HG03575 (cell line): Measurements from ENCODE around the gene GRM5.

Source experiments
- ATAC-seq: cut with Tn5 transposase; IDR thresholded peaks from one replicate; pipeline ENCODE4 v1.9.1; 2021; ENCODE audit not compliant: unreplicated experiment, insufficient number of reproducible peaks, low FRiP score; ENCODE audit errors: extremely low read depth

The GRM5 gene

DNA sequence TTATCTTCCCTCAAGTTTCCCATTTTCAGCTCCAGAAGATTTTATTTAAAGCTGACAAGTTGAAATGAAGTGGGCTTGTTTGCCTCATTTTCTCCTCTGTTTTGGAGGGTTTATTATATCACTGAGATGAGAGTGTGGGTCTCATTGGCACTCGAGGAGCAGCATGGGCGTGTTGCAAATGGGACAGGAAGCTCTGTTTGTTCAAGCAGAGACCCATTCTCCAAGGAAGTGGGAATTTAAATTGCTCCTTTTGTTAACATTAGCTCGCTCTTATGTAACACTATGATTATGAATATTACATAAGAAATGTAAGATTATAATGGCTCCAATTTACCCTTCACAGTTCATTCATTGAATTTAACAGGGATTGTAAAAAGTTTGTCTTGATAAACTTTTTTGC, 410.6 kb downstream of the GRM5 start:
- ATAC-seq, result no peak

DNA sequence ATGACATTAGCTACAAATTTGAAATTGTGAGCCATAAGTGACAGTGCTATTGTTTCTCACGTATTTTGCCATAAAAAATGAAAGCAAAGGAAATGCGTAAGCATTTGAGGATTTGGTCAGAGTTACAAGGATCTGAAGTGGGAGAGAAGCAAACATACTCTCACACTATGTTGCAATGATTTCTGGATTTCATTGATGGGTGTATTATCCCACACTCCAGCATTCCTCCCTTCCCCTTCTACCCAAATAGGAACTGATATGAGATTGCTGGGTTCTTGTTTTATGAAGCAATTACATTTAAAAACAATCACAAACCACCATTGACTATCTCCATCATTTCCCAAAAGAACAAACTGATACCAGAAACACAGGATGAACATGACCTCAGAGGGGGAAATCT, 414.2 kb downstream of the GRM5 start:
- ATAC-seq, result no peak

DNA sequence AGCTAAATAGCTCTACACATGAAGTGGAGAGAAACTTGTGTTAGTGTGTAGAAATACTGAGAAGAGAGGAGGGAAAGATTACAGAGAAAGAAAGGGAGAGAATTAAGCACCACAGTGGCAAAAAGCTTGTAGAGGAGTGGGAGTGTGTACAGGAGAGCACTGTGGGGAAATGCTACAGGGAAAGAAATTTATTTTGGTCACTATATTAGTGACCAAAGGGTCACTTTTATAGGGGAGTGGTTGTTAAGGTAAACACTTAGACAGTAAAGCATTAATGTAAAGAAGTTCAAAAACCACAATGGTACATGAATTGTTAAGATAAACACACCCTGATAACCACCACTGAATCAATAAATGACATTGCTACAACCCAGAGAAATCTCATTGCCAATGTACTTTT, 421.1 kb downstream of the GRM5 start:
- ATAC-seq, result no peak

DNA sequence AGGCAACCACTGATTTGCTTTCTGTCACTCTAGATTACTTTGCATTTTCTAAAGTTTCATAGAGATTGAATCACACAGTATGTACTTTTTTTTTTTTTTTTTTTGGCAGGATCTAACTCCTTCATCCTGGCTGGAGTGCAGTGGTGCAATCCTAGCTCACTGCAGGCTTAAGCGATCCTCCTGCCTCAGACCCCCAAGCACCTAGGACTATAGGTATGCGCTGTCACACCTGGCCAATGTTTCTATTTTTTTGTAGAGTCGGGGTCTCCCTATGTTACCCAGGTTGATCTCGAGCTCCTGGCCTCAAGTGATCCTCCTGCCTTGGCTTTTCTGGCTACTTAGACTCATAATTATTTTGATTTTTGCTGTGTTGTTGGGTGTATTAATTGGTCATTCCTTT, 433.6 kb downstream of the GRM5 start:
- ATAC-seq, result no peak

DNA sequence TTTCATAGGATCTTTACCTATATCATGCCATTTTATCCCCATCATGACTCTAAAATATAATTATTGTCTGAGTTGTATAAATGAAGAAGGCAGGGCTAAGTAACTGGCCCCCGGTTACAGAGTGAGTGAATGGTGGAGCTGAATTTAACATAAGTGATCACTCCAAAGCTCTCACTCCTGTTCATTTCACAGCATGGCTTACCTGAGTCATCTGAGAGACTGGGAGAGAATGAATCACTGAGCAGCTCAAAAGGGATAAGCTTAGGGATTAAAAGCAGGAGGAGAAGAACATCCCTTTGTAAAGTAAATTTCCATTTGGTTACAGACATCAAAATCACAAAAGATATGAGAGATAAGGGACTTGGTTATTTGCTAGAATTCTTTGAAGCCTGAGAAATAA, 434.3 kb downstream of the GRM5 start:
- no peak for ATAC-seq

DNA sequence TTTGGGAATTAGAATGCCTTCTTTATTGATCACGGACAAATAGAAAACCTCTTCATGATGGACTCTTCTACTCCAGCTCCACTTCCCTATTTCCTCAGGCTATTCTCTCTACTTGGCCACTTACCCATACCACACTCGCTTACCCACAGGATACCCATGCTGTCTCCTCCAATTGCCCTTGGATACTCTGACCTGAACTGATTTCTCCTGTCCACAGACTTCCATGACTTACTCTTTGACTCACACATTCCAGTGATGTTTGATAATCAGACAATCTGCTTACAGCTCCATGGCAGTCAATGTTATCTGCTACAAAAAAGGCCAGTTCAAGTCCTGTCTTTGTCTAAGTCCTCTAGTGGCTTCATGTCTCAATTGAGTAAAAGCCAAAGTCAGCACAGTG, 436.3 kb downstream of the GRM5 start:
- no peak for ATAC-seq

DNA sequence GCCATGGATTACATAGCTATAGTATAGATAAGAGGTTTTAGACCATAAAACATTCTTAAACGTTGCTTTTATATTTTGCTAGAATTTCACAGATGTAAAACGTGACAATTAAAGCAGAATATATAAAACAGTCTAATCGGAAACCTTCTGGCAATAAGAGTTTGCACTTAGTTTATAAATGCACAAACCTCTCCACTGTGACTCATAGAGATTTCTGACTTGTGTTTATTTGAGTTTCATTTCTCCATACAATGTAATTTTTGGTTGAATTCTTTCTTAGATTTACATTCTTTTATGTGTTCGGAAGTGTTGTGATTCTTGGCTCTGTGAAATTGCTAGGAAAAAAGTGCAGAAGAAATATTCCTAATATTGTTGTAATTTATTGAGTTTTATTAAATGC, 439.6 kb downstream of the GRM5 start:
- no peak for ATAC-seq

DNA sequence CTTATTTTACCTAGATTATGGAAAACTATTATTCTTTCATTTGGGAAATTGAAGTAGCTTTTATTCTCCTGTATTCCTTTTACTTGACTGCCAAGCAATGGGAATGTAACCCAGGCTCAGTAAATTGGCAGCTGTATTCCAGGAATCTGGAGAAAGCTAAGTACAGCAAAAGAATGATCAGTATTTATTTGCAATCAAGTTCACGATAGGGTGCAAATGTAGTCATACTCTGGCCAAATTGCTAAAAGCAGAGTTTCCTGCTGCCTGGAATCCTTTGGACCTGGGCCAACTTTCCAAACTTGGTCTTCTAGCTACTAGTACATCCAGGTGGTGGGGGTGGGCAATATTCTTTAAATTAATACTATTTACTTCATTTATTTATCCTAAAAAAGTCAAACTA, 442.3 kb downstream of the GRM5 start:
- no peak for ATAC-seq

DNA sequence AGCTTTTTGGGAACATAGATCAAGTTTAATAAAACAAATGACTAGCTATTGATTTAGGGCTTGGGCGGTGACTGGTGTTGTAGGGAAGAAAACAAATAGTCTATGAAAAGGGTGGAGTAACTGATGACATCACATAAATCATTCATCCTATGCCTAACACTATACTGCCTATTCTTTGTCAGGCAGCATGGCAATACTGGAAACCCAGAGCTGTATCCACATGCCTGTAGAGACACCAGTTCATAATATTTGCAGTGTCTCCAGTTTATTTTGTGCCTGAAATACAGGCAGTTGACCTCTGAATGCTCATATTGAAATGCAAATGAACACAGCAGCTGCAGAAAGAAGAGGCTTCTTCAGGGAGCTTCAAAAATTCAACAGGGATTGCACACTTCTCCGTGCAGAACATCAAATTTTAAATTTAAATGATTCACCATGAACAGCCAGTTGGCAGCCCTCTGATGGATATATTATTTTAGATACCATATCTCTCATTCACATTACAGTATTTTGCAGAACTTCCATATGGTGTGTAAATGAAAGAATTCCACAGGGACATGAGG, 445.1 kb downstream of the GRM5 start:
- ATAC-seq, result no peak

DNA sequence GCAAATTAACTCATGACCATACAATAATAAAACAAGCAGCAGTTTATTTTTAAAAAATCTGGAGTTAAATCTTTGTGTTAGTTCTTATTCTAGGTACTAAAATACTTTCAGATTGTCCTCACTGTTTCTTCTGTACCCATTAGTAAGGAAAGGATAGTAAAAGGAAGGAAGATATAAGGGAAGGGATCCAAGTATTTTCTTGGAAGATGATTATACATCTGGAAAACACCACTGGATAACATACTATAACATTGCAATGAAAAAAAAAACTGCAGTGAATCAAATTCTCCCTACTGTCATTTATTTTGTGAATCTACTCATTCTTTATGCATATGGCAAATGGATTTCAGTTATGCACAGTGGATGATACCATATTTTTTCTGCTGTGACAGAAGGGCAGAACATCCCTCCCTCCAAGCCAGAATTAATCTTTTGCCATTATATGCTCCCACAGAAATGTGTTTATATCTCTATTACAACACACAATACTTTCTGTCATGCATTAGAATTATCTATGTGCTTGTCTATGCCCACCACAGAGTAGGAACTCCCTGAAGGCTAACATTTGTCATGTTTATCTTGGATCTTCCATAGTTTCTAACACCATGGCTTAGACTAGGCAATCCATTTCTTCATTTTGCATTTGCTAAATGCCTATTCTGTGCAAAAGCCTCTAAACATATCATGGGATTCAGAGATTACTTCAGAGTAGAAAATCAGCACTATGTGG, 446.0 kb downstream of the GRM5 start:
- no peak for ATAC-seq

DNA sequence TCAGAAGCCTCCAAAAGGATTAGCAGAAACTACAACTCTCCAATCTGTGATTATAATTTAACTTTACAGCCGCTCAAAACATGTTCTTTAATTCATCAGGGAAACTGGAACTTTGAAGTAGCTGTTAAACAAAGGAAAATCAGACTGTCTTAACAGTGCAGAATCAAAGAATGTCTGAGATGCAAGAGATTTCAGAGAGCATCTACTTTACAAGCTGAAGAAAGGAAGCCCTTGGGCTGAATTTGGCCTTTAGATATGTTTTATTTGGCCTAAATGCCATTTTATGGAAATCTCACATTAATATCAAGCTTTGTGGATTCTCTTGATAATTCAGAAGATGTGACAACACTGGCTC, 446.7 kb downstream of the GRM5 start:
- ATAC-seq, result no peak

DNA sequence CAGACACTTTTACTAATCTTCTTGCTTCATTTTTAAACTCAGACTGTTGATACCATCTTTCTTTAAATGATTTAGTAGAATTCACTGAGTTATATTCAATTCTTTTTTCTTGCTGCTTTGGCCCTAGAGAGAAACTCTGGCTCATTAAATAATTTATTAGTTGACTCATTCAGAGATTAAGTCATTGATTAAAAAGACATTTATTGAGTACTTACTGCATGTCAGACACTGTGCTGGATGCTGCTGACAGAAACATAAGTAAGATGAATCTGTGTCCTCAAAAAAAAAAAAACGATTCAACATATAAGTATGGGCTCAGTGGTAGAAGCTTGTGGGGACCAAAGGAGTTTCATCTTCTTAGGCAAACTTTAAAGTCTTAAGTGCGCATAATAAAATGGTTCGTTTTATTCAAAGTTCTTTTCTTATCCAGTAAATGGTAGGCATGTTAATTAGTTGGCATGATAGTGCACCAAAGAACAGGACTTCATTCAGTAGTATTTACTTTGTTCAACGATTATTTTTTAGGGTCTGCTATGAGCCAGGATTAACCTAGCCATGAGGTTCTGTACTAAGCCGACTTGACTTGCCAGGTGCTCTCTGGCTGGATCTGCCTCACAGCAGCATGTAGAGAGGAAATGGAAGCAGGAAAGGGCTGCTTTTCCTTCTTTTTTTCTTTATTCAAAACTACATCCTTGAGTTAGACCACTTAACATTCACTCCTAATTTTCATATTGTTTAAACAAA, 447.3 kb downstream of the GRM5 start:
- no peak for ATAC-seq

DNA sequence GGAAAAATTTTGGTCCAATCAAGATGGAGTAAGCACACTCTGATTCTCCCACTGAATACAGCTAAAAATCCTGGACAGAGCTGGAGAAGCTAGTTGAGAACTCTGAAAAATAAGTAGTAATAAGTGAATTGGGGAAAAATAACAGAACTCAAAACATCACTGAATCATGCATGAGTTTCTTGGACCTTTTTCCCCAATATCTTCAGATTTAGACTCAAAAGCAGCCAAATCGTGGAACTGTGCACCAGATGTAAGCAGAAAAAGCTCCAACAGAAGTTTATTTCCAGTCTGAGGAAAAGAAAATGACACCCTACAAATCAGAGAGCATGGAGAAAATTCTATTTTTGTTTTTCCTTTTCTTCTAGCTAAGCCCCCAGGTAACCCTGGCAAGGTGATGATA, 448.6 kb downstream of the GRM5 start:
- no peak for ATAC-seq

DNA sequence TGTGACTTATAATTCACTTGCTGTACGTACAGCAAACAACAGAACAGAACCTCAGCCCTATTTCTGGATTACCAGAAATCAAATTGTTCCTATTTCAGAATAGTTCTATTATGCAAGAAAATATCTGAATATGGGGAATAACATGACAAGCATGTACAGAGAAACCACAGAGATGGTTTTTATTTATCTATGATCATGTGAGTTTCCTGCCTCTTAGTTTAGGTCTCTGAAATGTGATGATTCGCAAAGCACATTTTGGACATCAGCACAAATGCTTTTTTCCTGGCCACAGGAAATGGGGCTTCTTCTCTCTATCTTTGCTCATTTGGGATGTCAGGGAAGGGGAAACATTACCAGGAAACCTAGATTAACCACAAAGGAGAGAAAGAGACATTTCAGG, 461.5 kb downstream of the GRM5 start:
- ATAC-seq, result no peak

DNA sequence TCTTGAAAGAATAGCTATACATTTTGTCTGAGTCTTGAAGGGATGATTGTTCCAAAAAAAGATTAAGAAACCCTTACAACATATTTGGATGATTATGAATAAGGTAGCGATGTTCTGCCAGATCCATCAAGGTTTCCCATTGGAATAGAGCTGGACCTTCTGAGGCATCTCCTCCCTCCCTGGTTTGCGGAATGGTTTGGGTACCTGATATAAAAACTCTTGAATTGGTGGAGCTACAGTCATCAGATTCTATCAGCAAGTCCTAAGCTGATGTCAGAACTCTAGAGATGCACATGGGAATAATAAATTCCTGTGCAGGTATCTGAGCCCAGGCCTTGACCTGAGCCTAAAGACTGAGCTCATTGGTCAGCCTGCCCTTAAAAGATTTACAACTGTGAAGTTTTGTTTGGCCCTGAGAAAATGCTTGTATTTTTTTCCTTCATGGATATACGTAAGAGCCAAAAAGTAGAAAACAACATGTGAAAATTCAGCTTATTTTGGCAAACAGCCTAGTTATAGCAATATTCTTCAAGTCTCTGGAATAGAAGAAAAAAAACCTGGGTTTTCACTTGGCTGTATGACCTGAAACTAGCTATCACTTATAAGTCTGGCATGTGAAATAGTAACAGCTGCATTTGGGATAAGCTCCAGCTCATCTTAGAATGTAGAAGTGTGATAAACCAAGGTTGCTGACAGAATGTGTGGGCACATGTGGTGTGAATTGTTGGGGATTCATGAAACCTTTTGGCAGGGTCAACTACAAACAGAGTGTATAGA, 462.5 kb downstream of the GRM5 start:
- no peak for ATAC-seq

DNA sequence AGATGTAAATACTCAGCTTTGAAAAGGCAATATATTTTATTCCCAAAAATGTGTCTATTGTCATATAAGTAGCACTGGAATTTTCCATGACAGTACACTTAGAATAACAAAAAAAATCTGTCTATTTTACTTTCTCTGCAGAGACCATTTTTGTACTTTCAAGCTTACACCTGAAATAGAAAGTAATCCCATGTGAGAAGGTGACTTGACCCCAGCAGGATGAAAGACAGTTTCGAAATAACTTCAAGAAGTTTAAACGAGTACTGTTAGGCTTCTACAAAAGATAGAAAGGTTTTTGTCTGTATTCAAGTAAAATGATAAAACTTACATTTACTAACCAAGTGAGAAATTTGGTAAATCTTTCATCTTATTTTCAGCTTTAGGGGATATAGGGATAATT, 468.4 kb downstream of the GRM5 start:
- ATAC-seq, result no peak

DNA sequence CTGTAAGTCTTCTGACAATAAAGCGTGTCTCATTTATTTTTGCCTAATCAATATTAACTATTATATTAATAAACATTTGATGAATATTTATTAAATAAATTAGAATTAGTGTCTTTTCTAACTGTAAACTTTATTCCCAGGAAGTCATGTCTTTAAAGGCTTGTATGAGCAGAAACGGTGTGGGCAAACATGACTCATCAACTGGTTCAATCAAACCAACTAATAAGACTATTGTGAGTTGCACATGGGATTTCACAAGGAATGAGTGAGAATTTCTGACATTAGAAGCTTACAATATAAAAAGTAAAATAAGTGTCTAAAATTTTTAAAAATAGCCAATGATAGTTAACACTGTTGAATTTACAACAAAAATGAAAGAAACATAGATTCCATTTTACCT, 469.0 kb downstream of the GRM5 start:
- no peak for ATAC-seq

DNA sequence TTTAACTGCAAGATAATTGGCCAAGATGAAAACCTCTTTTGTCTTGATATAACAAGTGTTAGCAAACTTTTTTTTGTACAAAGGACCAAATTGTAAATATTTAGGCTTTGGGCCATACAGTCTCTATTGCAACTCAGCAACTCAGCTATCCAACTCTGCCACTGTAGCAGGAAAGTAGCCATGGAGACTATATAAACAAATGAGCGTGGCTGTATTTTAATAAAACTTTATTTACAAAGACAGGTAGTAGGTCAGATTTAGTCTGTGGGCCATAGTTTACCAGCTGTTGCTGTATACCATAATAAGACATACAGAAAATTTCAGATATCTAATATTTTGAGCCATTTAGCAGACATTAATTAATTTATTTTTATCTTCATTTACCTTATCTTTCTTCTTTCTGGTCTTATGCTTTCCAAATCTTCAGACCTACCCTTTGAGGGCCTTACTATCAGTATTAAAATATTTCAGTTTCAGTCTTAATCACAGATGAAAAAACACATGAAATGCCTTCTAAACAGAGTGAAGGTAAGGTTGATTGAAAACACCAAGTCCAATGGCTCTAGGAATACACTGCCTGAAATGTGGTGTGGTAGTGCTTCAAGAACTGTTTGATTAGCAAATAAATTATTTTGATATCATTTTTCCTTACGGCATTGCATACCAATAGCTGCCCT, 471.4 kb downstream of the GRM5 start:
- no peak for ATAC-seq

DNA sequence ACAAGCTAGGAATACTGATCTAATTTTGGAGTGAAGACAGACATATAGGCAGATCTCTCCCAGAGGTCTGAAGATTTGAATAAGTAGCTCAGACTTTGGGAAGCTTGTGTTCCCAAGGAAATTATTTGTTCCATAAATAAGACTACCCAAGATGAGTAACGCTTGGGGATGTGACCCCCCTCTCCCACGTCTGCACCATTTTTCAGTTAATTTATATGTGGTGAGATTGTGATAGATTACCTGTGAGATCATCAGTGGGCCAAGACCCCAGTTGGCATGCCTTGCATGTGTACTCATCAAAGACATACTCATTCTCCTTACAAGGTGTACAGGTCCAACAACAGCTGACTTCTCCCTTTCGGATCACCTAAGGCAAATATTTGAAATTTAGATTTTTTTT, 475.4 kb downstream of the GRM5 start:
- no peak for ATAC-seq
